T follicular helper cell (primary cell): ENCODE measurements around the gene ST7.
"Not testable (repeated sequence)": the region's sequence is repeated elsewhere in the genome, so short reads cannot be mapped to it uniquely, and the experiment has no call there.

ENCODE experiments used
- DNase-seq: peaks from one replicate; pipeline ENCODE4 v3.0.0-alpha.2; 2020; ENCODE audit warnings: low read depth

The ST7 gene

DNA sequence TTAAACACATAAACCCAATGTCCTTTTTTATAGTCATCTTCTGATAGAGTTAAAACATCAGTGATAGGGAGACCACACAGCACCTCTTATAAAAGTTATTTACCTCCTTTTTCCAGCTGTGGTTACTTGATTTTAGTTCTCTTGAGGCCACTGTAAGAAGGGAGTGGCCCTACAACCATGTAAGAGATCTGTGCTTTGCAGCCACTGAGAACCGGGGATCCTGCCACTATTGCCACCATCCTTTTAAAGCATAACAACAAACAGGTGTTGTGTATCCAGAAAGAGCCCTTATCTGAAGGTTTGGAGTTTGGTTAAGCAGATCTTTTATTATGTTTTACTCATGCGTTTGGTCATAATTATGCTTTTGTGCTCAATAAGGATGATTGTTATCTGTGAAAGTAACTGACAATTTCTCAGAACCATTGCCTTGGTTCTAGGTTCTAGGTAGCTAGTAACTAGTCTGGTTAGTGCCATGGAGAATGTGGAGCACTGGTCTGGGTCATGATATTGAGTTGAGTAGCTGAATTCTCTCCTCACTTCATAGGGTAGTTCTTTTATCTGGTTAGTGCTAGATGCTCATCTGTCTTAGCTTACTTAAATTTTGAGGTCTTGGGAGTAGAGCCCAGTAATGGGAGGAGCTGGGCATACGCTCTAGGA is 56.5 kb downstream of the ST7 start:
- no peak for DNase-seq

DNA sequence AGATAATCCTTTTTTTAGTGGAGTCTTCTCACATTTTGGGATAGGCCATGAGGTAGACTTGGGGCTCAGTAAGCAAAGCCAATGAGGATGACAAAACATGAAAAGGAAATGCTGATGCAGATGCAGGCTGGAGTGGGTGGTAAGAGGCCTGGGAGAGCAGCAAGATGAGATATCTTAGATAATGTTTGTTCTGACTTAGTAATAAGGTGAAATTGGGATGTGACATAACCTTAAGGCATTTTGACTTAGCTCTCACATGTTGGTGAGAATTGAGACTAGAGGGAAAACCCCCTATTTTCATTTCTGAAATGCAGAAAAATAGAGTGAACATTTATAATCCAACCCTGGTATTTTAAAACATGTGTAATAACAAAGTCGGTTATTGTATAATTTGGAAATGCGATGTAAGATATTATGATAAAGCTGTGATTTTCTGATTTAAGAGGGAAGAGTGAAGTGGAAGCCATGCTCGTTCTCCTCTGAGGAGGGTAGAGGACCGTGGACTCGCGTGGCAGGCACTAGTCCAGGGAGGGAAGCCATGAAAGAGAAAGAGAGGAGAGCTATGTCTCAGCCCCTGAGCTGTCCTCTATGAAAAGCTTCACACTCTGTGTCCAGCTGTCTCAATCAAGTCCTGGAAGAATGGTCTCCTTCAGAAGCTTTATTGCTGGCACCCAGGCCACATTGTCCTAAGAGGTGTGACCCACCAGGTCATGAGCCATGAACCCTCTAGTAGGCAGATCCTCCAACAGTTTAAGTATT is 57.3 kb downstream of the ST7 start:
- DNase-seq = no peak

DNA sequence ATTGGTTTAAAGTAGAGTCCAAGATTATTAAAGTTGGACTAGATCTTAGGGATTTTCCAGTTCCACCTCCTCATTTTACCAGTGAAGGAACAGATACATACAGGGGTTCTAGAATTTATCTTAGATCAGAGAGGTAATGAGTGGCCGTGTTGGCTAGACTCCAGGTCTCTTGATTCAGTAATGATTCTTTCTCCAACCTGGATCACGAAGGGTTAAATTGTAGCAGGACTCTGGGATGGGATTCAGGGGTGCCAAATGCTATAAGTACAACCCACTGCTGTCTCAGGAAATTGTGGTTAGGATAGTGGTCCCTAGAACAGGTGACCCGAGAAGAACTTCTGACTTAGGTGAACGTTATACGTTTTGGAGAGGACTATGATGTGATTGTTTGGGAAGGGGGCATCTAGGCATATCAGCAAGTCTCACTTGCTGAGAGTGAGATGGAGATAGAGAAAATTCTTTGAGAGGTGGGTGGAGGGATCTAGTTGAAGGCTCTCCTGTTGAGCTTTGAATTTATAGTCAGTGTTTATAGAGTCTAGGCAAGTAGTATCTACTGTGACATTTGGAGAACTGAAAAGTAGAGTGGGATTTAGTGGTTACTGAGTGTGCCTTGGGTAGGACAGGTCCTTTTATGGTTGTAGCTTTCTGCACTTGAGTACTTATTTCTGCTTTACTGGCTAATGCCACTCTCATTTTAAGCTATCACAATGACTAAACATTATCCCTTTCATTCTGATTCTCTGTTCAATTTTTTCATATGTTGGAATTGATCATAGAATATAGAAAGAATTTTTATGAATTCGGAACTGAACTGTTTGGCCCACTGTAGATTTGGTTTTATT is 58.3 kb downstream of the ST7 start:
- no peak for DNase-seq

DNA sequence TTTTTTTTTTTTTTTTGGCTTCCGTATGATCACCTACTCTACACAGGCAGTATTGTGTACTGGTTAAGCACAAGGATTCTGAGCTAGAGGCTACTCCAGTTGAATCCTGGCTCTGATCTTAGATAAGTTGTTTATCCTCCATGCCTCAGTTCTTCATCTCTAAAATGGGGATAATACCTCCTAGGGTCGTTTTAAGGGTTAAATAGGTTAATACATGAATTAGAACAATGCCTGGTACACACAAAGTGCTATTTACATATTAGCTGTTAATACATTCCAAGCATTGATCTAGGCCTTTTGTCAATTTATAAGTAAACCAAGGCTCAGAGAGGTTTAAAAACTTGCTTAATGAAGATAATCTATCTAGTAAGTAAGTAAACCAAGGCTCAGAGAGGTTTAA is 59.0 kb downstream of the ST7 start:
- DNase-seq = no peak

DNA sequence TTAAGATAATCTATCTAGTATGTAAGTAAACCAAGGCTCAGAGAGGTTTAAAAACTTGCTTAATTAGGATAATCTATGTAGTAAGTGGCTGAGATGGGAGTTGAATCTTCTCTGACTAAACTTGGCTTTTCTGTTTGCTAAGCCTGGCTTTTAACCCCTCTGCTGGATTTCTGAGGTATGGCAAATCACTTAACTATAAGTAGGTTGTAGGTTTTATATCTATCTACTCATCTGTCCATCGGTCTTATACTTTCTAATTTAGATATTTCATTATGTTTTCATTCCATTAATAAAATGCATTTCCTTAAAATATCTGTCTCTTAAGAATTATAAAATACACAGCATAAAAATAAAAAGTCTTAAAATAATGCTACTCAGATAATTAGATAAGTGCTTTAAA is 59.4 kb downstream of the ST7 start:
- DNase-seq = no peak

DNA sequence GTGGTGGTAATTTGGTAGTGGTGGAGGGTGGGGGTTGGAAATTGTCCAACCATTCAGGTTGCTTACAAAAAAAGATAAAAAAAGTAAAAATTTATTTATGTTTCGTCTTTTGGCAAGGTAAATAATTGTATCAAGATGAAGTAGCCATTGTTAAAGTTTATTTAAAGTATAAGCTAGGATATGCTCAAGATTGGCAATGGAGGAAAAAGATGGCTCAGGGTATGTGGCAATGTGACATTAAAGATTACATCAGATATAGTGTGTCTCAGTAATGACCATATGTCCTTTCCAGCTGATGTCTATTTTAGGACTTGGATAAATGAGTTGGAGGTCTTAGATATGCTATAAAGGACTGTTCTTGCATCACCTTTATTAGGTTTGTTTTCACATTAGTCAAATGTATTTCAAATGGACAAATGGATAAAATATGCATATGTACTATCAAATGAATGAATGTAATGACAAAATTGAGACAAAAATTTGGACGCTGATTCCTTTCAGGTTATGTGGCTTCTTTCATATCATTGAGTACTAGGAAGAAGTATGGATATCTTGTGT is 60.9 kb downstream of the ST7 start:
- no peak for DNase-seq

DNA sequence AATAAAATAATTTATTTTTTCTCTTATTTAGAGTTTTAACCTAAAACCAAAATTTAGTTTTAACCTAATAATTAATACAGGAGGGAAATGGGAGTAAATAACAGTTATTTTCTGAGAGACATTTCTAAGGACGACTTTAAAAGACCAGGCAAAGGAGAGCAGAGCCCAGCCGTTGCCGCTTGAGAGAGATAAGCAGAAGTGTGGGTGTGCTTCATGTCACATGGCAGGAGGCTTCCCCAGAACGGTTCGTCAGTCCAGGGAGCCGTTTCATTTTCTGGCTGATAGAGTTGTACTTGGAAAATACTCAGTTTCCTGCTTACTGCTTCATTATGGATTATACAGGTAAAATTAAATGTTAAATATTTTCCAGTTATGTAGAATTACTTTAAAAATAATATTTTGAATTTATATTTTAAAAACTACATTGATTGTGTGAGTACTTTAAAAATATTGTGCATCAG is 61.4 kb downstream of the ST7 start:
- no peak for DNase-seq

DNA sequence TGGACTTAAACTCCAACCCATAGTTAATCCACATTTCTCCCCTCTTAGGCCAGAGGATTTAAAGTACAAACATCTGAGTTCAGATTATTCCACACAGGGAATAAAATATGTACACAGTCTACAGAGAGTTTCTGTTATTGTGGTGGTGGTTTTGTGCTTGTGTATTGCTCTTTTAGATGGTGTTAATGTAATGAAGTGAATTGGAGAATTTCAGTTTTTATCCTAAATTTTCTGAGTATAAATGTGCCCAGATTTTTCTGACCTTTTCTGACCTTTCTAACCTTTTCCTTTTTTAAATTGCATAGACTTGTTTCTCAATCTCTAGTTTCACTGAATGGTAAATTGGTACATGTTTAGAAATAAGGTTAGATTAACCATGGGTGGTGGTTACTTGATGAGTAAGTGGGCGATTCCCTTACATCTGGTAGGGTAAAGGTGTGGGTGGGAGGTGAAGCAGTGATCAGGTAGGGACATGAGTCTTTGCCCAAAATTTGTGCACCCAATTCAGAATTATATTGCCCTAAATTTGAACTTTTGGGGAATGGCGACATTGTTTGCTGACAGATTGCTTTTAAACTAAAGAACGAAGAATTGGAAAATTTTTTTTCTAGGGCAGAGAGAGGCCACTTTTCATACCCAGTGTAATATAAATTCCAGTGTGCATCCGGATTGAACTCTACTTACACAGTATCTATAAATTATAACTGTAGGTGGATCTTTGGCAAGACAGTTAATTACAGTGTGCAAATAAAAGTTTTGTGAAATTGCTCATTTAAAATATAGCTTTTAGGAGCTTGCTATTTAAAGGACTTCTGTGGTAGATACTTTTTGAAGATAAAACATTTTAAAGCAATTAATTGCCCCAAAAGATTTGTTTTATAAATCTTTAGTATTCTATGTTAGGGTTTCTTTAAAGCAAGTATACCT is 62.2 kb downstream of the ST7 start:
- DNase-seq = no peak

DNA sequence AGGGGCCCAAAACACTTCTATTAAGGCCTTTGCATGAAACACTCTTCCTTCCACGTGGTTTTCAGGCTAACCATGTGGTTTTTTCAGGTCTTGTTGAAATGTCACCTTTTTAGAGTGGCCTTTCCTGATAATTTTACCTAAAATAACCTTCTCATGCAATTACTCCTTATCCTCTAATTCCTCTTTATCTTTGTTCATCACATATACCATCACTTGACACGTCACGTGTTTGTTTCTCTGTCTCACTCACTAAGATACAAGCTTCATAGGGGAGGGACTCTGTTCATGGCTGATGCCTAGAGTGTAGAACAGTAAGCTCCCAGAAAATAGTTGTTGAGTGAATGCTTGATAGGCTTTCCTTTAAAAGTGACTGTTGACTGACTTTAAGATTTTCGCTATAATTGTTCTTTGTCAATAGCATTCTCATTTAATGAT is 63.7 kb downstream of the ST7 start:
- no peak for DNase-seq

DNA sequence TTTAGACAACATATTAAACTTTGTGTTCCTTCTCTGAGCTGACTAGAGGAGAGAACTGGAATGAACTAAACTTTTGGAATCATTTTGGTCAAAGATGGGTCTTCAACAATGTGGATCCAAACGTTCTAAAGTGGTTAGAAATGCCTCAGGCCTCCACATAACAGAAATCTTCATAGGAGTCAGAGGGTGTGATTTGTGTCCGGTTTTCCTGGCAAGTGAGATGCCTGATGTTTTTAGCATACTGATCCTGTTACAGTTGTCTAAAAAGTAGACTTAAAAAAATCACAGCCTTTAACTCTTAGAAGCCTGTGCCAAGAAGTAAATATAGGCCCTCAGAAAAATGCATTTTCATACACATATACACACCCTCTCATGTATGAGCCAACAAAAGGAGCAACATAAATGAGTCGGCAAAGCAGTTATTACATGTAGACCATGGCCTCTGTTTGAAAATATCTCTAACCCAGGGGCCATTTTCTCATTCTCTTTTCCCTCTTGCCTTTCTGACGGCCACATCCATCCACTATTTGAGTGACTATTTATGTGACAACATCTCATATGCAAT is 64.5 kb downstream of the ST7 start:
- no peak for DNase-seq

DNA sequence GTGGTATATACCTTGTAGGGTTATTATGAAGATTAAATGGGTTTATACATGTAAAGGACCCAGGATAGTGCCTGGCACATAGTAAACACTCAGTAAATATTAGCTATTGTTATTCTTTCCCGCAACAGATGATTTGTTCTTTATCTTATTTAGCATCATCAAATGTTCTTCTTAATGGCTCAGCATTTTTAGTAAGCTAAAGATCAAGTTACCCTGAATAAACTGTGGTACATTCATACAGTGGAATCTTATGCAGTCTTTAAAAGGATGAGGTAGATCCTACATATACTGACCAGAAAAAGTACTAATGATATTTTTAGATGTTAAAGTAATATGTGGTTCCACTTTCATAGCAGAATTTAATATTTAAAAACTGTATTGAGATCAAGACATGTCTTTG is 65.4 kb downstream of the ST7 start:
- DNase-seq = no peak

DNA sequence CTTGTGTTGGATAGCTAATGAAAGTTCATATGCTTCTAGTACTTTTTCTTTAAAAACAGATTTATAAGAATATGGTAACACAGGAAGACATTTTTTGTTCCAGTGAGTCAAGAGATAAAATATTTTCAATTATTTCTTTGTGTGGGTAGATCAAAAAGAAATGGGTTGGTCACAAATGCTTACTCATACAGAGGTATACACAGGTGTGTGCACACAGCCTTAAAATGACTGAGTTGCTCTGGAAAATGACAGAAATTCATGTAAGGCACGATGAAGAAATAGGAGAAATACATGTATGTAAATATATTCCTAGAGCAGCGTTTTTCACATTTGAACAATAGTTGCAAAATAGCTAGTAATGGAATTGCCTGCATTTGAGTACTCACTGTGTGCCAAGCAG is 66.0 kb downstream of the ST7 start:
- DNase-seq = no peak

DNA sequence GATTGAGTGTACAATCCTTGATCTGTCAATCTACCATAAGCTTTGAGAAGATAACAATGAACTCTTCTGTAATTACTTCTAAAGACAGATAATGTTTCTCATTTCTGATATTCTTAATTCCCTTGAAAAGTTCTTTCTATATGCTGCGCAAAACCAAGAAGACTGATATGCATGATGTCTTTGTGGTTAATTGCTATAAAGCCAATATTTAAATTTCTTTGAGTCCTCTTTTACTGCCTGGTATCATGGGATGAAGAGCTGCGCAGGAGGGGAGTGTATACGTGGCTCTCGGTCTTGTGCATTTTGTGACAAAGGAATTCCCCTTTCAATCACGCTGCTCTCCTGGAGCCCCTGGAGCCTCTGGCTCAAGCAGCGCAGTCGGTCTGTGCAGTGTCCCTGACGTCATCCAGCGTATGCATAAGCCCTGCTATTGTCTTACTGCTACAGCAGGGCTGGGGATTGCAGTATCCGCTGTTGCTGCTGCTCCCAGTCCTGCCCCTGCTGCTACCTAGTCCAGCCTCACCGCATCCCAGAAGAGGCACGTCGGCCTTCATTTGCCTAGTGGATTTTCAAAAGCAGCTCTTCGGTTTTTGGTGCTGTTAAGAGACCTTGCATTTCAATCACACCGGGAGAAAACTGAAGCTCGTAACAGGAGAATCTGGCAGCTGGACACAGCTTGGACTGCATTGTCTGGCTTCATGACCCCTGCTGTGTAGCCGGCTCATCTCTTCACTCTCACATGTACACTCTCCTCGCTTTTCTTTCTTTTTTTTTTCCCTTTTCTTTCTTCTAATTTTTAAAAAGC is 66.7 kb downstream of the ST7 start:
- DNase-seq = no peak

DNA sequence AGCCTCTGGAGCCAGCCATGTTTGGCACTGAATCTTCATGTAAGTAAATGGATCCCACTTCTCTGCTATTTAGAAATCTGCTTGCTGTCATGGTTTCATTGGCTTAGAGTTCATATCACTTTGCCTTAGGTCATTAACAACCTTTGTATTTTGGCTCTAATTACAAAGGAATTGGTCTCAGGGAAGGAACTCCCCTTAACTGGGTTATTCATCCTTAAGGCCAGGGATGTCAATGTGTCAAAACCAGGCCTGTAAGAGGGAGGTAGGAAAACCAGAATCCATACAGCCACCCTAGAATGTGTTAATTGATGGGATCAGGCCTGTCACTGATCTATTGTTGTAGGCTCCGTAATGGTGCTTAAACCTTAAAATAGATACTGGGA is 67.3 kb downstream of the ST7 start:
- no peak for DNase-seq

DNA sequence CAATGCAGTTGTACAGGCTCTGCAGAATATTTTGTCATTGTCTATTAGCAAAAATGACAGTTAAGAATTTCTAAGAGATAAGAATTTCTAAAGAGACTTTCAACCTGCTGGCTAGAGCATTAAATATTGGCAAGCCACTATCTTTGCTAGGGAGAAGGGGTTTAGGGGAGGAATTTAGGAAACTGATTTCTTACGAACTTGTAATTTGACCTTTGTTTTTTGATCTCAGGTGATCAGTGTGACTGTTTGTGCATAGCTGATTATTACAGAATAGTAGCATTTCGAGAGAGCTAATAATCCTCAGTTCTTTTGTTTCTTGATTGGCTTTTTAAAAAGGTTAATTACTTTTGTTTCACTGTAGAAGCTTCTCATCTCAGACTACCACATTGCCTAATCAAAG is 68.1 kb downstream of the ST7 start:
- no peak for DNase-seq

DNA sequence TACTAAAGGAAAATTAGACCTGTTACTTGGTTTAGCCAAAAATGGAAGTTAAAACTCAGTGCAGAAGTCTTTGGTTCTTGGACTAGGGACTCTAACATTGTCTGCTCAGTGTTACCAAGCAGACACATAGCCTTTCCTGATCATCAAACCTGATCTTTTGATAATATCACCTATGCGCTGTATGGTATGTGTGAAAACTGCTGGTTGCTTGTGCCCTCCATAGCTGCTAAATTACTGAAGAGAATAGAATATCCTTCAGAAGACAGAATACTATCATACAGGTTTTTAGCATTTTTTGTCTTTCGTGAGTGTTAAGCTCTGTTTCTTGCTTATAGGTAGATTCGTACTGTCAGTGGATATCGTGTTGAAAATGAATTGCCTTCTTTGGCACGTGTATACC is 68.7 kb downstream of the ST7 start:
- DNase-seq = no peak

DNA sequence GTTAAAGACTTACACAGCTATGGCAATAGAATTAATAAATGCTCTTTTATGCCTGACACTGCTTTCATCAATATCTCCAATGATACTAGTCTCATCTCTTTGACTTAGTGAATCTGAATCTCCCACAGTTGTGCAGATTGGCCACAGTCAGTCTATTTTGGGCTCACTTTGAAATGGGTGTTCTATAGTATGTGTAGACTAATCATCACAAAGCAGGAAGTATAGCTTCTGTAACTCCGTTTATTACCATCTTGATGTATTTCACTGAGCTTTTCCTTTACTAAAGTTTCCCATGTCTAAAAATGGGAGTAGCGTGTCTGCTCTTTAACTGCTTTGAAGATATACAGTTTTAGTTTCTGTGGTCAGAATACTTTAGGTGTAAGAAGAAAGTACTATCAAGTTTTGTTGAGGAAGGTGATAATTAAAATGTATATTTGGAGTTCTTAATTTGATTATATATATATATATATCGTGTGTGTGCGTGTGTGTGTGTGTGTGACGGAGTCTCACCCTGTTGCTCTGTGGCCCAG is 70.1 kb downstream of the ST7 start:
- DNase-seq = no peak

DNA sequence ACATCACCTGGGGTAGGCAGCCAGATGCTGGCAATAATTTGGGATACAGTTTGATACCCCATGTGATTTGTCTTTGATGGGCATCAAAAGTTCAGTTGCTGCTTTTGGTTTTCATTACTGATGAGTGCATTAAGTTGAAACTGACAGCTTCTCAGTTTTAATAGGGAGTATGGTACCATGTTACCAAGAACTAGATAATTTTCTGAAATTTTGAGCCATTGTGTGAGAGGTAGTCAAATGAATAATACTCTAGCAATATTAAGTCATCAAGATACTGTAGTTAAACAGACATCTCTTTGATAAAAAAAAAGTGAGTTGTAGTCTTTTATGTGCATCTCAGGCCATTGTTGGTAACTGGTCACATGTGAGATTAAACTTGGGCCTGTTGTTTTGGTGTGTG is 71.5 kb downstream of the ST7 start:
- DNase-seq = no peak

DNA sequence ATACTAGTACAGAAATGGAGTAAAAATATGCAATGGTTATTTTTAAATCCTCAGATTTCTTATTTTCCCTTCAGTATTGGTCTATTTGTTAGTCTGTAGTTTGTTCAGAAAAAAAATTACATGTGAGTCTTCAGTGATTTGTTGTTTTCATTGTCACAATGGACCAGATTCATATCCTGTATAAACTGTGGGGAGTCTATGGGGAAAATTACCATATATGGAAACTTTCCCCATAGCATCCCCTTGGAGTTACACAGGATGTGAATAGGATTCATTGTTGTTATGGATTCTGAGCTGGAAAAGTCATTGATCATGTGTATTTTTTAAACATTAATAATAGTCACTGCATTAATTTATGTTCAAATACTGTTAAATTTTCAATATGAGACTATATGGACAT is 72.6 kb downstream of the ST7 start:
- no peak for DNase-seq

DNA sequence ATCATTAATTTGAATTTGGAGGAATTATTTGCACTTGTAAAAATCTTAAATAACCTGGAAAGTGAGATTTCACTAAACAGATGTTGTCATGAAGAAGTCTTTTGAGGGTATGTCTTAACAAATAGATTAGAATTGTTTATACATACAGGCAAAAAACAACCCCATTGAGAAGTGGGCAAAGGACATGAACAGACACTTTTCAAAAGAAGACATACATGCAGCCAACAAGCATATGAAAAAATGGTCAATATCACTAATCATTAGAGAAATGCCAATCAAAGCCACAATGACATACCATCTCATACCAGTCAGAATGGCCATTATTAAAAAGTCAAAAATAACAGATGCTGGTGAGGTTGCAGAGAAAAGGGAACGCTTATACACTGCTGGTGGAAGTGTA is 77.0 kb downstream of the ST7 start:
- DNase-seq = not testable (repeated sequence)
